Measurements from ENCODE around the gene A4GALT.
"Not testable (repeated sequence)": the region's sequence is repeated elsewhere in the genome, so short reads cannot be mapped to it uniquely, and the experiment has no call there.

A4GALT gene
- total RNA-seq, result 0.16 to 11.8 (median 0.85) reads per million in 18 experiments

- no peak for DNase-seq
Measured at GRCh38 chr22:42720263-42721044, at the start of gene A4GALT. TSS of gene A4GALT (minus strand) at chr22:42720870. CDS start at chr22:42693951, 26,919 bp downstream.

- DNase-seq, result no peak
Measured at GRCh38 chr22:42770448-42770726, 49.7 kb upstream of the A4GALT start.

GRCh38 chr22:42769574-42770447 is 49.1 kb upstream of the A4GALT start:
- DNase-seq, result peak; percentile 45 to 80

GRCh38 chr22:42769238-42769573 is 48.5 kb upstream of the A4GALT start:
- DNase-seq, result no peak

- DNase-seq, result no peak
Measured at GRCh38 chr22:42768385-42769035, 47.8 kb upstream of the A4GALT start.

- DNase-seq, result peak; percentile 83 to 95
Measured at GRCh38 chr22:42766860-42767259, 46.2 kb upstream of the A4GALT start.

GRCh38 chr22:42764895-42765363 is 44.3 kb upstream of the A4GALT start:
- no peak for DNase-seq

GRCh38 chr22:42763965-42764480 is 43.4 kb upstream of the A4GALT start:
- DNase-seq, result no peak

GRCh38 chr22:42760806-42761565 is 40.3 kb upstream of the A4GALT start:
- no peak for DNase-seq

GRCh38 chr22:42758931-42759629 is 38.4 kb upstream of the A4GALT start:
- DNase-seq, result peak in 1 of 2 donors; percentile 48

- peak; percentile 49 to 62 for DNase-seq
Measured at GRCh38 chr22:42755553-42755952, 34.9 kb upstream of the A4GALT start.

- not testable (repeated sequence) for DNase-seq
Measured at GRCh38 chr22:42755121-42755520, 34.5 kb upstream of the A4GALT start.

- DNase-seq, result no peak
Measured at GRCh38 chr22:42754658-42755057, 34.0 kb upstream of the A4GALT start.

- no peak for DNase-seq
Measured at GRCh38 chr22:42752912-42753311, 32.2 kb upstream of the A4GALT start.

GRCh38 chr22:42752230-42752746 is 31.6 kb upstream of the A4GALT start:
- DNase-seq, result no peak

GRCh38 chr22:42750421-42750820 is 29.8 kb upstream of the A4GALT start:
- not testable (repeated sequence) for DNase-seq

- no peak for DNase-seq
Measured at GRCh38 chr22:42747701-42748513, 27.2 kb upstream of the A4GALT start.

- DNase-seq, result no peak
Measured at GRCh38 chr22:42745118-42745517, 24.4 kb upstream of the A4GALT start.

- DNase-seq, result no peak
Measured at GRCh38 chr22:42743501-42743991, 22.9 kb upstream of the A4GALT start.

- DNase-seq, result no peak
Measured at GRCh38 chr22:42742940-42743339, 22.3 kb upstream of the A4GALT start.

All from inflammatory macrophage (primary cell).